ENCODE measurements around the gene ARMH3.

The ARMH3 gene

DNA sequence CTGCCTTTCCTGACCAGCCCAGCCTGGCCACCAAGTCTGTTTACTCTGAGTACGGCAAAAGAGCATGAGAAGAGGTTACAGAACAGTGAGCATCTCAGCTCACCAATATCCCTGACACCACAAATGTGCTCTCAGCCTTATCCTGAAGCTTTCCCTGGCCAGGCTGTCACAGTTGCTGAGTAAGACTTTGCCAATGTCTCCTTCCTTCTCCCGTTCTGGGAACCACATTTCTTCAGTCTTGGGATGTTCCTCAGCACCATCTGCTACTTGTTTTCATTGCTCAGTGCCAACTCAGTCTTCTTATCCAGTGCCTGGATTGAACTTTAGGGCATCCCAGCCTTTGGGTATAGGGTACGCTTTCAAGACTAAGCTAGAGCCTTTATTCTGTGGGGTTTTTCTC is 205.2 kb downstream of the ARMH3 start:
- DNase-seq: no peak

DNA sequence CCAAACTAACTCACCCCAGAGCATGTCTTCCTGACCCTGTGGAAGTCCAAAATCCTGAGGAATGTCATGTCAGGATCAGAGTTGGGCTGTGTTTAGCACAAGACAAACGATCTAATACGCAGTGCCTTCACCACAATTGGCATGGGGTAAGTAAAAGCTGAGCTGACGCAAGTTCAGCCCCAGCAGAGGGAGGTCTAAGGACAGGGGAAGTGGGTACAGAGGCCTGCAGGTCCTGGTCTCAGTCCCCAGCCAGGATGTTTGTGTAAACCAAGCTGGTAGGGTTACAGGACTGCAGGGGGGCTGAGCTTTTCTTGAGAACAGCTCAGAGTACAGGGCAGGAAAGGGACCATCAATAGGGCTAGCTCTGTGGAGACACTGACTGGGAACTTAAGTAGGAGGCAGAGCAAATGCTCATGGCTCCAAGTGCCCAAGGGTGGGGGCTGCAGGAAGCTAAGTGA is 207.1 kb downstream of the ARMH3 start:
- DNase-seq: no peak

DNA sequence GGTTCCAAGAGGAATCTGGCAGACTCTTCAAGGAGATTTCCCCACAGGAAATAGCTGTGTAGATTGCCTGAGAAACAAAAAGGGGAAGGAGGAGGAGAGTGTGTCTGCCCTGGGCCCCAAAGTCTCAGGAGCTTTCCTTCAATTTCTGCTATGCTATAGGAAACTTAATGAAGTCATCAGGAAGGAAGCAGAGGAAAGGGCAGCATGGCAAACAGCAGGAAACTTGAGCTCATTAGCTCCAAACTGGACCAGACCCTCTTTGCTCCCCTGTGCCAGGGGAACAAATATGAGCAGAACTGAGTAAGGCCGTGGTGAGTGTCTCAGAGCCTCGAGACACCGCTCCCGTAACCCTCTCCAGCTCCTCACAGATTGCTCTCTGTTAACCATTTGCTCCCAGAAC is 207.6 kb downstream of the ARMH3 start:
- DNase-seq: no peak

GRCh38 chr10:101845893-101846292 is 210.1 kb downstream of the ARMH3 start:
- no peak for DNase-seq

- DNase-seq: peak; percentile 24
Measured at GRCh38 chr10:101843032-101844021, 212.6 kb downstream of the ARMH3 start, which contains the start of gene KCNIP2. Gene KCNIP2, minus strand, starts transcription at chr10:101843800. Its CDS starts 232 bp downstream, at chr10:101843568.

GRCh38 chr10:101841826-101842225 is 214.1 kb downstream of the ARMH3 start:
- no peak for DNase-seq

DNA sequence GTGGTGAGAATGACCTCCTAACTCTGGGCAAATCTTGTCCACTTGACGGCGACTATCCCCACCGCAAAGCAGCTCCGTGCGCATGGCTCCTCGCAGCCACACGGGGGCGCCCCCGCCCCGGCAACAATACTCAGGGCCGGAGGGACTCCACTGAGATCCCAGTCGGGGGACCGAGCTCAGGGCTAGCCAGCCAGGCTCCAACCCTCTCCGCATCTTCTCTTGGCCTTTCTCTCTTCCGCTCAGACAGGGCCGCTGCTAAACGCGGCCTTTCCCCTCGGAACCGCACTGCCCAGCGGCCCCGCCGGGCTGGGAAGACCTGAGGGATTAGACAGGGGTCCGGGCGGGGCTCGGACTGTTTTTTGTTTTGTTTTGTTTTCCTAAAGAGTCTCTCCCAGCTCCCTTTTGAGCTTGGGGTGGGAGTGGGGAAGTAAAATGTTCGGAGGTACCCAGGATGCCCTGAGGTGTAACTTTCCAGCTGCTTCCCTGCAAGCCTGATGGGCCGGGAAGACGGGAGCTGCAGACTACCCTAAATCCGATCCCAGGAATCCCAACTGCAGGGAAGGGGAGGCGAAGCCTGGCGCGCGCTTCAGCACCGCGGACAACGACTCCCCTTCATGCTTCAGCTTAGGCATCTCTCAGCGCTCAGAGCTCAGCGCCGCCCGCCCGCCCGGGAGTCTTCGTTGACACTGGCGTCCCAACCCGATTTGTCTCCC is 215.1 kb downstream of the ARMH3 start:
- DNase-seq: peak; percentile 46

DNA sequence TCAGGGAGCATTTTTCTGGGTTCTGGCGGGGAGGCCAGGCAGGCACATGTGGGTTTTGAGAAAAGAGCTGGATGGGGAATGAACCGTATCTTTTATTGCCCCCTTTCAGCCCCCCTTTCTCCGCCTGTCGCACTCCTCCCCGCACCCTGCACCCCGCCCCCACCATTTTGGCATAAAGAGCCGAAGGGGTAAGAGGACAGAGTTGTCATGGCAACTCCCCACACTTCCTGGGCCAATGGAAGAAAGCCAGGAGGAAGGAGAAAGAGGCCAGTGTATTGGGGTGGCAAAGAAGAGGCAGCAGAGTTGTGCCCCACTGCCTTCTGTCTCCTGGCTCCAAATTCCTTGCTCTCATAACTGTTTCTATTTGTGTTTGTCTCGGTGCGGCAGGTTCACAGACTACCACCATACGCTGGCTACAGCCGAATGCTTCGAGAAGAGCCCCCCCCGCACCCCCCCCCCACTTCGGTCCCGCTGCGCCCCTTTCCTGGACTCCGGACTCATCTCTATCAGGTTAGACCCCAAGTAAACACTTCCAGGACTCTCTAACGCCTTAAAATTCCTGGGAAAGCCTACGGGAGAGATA is 215.8 kb downstream of the ARMH3 start:
- no peak for DNase-seq

DNA sequence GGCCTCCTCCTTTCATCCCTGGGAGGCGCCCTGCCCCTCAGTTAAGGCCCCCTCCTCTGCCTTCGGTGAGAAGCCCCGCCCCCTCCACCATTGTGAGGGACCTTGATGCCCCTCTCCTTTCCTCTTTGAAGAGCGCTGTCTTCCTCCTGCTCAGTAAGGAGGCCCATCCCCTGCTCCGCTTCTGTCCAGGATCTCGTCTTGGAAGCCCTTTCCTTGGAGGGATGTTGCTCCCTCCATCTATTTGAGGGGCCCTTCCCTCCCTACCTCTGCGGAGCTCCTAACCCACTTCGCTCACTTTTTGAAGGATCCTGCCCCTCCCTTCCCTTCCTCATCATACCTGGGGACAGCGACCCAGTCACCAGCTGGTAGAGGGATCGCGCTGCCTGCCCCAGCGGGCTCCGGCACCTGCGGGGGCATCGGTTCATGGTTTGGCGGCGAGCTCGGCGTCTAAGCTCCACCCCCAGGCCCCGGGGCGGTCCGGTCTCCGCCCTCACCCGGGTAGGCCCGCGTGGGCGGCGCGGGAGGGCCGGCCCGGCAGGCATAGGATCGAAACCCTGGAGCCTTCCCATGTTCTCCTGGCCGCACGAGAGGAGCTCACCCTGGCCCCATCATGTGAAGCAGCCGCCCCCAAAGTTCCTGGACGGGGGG is 216.4 kb downstream of the ARMH3 start:
- DNase-seq: no peak

- no peak for DNase-seq
Measured at GRCh38 chr10:101839002-101839401, 217.0 kb downstream of the ARMH3 start.

DNA sequence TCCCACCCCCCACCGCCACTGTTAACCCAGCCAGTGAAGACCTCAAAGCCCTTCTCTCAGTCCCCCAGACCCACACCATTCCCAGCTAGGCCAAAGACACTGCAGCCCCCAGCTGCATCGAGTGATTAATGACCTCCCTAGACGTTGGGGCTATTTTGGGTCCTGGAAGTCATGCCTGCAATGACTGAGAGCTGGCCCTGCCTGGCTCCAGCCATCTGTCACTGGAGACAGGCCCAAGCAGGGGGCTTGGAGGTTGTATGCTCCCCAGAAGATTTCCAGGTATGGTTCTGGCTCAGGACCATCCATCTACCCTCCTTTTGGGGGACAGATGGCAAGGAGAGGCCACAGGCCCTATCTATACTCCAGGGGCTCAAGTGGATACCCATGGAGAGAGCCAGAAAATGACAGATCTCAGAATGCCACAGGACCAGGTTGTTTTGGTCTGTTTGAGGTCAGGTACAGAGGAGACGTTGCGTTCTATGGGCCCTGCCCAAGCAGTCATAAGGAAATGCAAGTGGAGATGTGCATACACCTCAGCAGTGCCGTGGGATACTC is 217.5 kb downstream of the ARMH3 start:
- DNase-seq: no peak

- no peak for DNase-seq
Measured at GRCh38 chr10:101837748-101838147, 218.2 kb downstream of the ARMH3 start.

DNA sequence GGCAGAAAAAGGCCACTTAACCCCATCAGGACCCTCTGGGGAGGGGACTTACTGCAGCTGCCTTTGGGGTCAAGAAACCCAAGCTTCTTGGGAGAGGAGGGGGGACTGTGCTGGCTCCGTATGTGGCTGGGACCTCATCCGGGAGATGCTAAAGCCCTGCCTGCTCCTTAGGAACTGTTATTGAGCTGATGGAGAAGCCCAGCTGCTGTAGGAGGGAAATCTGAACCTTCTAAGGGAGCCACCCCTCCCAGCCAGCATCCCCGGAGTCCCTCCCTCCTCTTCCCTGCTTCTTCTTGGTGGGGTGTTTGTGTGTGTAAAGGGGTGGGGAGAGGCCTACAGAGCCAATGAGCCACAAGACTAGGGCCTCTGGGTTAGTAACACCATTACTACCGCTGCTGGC is 220.6 kb downstream of the ARMH3 start:
- DNase-seq: no peak

DNA sequence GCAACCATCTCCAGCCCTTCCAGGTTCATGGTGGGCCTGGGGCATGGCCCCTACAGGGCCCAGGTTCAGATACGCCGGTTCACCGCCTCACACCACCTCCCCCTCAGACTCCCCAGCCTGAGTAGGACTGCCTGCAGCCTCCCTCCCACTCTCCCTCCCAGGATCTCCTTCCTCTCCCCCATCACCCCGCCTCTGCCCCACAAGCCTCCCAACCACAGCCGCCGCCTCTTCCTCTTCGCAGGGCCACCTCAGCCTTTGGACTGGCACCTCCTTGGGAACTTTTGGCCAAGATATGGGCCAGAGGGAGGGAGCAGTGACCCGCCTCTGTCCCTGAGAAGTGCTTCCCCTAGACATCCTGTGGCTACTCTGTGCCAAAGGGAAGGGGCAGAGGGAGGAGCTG is 221.6 kb downstream of the ARMH3 start:
- no peak for DNase-seq

- DNase-seq: no peak
Measured at GRCh38 chr10:101833466-101833865, 222.5 kb downstream of the ARMH3 start.

- DNase-seq: no peak
Measured at GRCh38 chr10:101832325-101832771, 223.6 kb downstream of the ARMH3 start.

DNA sequence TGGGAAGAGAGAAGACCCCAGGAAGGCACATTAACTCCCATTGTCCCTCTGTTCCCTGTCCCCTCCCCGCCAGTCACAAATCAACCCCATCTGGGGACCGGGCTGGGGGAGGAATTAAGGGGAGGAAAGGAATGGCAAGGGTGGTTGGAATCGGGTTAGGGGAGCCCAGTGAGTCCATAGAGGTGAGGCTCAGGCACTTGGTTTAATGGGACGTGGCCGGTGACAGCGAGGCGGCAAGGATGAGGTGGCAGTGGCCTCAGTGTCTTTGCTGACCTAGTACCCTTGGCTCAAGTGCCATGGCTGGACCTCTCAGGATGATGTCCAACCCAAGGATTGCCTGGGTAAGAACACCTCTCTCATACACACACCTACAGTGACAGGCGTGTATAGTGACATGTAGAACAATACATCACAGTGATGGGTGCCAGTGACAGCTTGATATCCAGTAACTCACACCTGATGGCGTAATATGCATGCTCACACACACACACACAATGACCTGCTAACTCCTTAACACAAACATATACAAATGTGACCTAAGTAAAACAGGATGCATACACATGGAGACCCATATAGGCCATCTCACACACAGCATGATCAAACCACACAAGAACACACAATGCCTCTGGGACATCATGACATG is 224.7 kb downstream of the ARMH3 start:
- DNase-seq: no peak

GRCh38 chr10:101830322-101831168 is 225.4 kb downstream of the ARMH3 start:
- peak; percentile 41 for DNase-seq

DNA sequence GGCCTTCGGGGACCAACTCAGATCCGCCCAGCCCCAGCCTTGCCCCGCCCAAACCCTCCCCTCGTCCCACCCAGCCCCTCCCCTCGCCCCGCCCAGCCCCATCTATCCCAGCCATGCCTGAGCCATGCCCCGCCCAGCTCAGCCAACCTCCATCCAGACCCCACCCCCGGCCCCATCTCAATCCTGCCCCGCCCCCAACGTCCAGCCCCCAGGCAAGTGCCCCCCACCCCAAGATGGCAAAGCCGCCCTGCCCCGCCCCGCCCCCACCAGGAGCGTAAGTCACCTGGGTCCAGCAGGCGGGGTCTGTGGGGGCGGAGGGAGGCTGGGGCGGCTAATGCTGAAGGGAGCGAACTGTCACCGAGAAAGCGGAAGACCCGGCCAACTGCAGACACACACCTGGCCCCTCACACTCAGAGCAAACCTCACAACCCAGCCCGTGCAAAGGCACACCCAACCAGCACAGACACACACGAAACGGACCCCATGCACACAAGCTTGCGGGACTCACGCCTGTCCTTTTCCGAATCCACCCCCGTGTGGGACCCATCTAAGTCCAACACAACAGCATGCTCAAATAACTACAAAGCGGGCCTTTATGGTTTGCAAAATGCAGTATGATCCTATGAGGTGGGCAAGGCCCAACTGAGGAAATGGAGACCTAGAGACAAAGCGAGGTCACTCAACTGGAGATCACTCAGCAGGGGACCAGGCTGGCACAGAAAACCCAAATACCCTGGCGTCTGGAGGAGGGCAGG is 226.2 kb downstream of the ARMH3 start:
- DNase-seq: no peak

Data from NCI-H1694 treated with DMSO at 0.1 percent for 48 hours (cell line).